ENCODE results near the gene GFRA4. TPM values are rescaled to one million over a fixed set of nuclear protein-coding genes. Genes with fewer than 3 reads are reported as not detected.

Gene GFRA4
- total RNA-seq, 1 donor from 2014 or later = not detected

GRCh38 chr20:3658716-3659491, 4.3 kb downstream of the GFRA4 start:
- intact Hi-C loops (cut with DNase I) = no loop called here
- H3K36me3 ChIP-seq = no peaks in the 10 kb centered on the region
- peaks cover 4% of the 10 kb centered on the region for H3K27me3 ChIP-seq
- H3K27ac ChIP-seq = no peak overlapping the region
- no peak for TF ChIP-seq CTCF (IDR thresholded peaks at IDR 0.05)
- DNase-seq (ENCODE audit: low spot score in 2 of 2) = no peak
- no peaks in the 10 kb centered on the region for H3K9me3 ChIP-seq
- H3K4me1 ChIP-seq = no peaks in the 10 kb centered on the region
- no peak overlapping the region for H3K4me3 ChIP-seq

- no peaks in the 10 kb centered on the region for H3K9me3 ChIP-seq
- no peak for TF ChIP-seq CTCF (IDR thresholded peaks at IDR 0.05)
- no peak overlapping the region for H3K4me3 ChIP-seq
- peaks cover 4% of the 10 kb centered on the region for H3K27me3 ChIP-seq
- intact Hi-C loops (cut with DNase I) = no loop called here
- no peak for DNase-seq (ENCODE audit: low spot score in 2 of 2)
- no peak overlapping the region for H3K27ac ChIP-seq
- H3K36me3 ChIP-seq = no peaks in the 10 kb centered on the region
- H3K4me1 ChIP-seq = no peaks in the 10 kb centered on the region
Measured at GRCh38 chr20:3658019-3658715, 5.0 kb downstream of the GFRA4 start.

GRCh38 chr20:3655131-3655405, 8.1 kb downstream of the GFRA4 start:
- H3K4me1 ChIP-seq = no peaks in the 10 kb centered on the region
- no peak overlapping the region for H3K4me3 ChIP-seq
- DNase-seq (ENCODE audit: low spot score in 2 of 2) = no peak
- no peak overlapping the region for H3K27ac ChIP-seq
- no peaks in the 10 kb centered on the region for H3K27me3 ChIP-seq
- H3K36me3 ChIP-seq = no peaks in the 10 kb centered on the region
- intact Hi-C loops (cut with DNase I) = no loop called here
- TF ChIP-seq CTCF (IDR thresholded peaks at IDR 0.05) = no peak
- no peaks in the 10 kb centered on the region for H3K9me3 ChIP-seq

- H3K4me3 ChIP-seq = no peak overlapping the region
- H3K36me3 ChIP-seq = peaks cover 4 to 5% of the 10 kb centered on the region in 2 donors
- no peak overlapping the region for H3K27ac ChIP-seq
- H3K9me3 ChIP-seq = no peaks in the 10 kb centered on the region
- H3K4me1 ChIP-seq = no peaks in the 10 kb centered on the region
- TF ChIP-seq CTCF (IDR thresholded peaks at IDR 0.05) = no peak
- DNase-seq (ENCODE audit: low spot score in 2 of 2) = no peak
- intact Hi-C loops (cut with DNase I) = no loop called here
- H3K27me3 ChIP-seq = no peaks in the 10 kb centered on the region
Measured at GRCh38 chr20:3654326-3655130, 8.7 kb downstream of the GFRA4 start.

- TF ChIP-seq CTCF (IDR thresholded peaks at IDR 0.05) = no peak
- Histone ChIP-seq H3K27me3 (no peaks in the 10 kb centered on the region), H3K4me3 (no peak overlapping the region), H3K9me3 (no peaks in the 10 kb centered on the region), H3K4me1 (no peaks in the 10 kb centered on the region), H3K36me3 (peaks cover 9 to 10% of the 10 kb centered on the region in 2 donors), H3K27ac (no peak overlapping the region)
- intact Hi-C loops (cut with DNase I) = no loop called here
- no peak for DNase-seq (ENCODE audit: low spot score in 2 of 2)
Measured at GRCh38 chr20:3653921-3654320, 9.3 kb downstream of the GFRA4 start.

All from ascending aorta (tissue), 2 donors.